H1 (cell line): ENCODE results near the gene DMRTC1B. TPM values are rescaled to one million over a fixed set of nuclear protein-coding genes. Genes with fewer than 3 reads are reported as not detected.
"Not testable (repeated sequence)": the region's sequence is repeated elsewhere in the genome, so short reads cannot be mapped to it uniquely, and the experiment has no call there.

Source experiments
- CTCF ChIA-PET: fragments of 300-600 bp; sonication (Branson Sonifier 250); formaldehyde crosslinking; loops from one replicate; lab custom pipeline; 2021; ENCODE audit not compliant: partially characterized antibody; lab: Charles Lee
- POLR2A ChIA-PET: fragments of 300-600 bp; sonication (Branson Sonifier 250); formaldehyde crosslinking; loops from one replicate; lab custom pipeline; 2021; ENCODE audit warnings: inconsistent platforms; ENCODE audit not compliant: partially characterized antibody; lab: Charles Lee
- DNase-seq, 2 experiments: peaks; one replicate each; pipeline versions ENCODE4 v3.0.0 to v3.0.0-alpha.2; 2010 to 2022; ENCODE audit warnings: low spot score in 2 of 2, low read depth in 1 of 2, mixed read lengths in 1 of 2
- FAIRE-seq: peaks from 2 replicates; lab custom pipeline; 2011; peaks lifted over from hg19 to GRCh38; lab: Jason Lieb, UNC
- H2AFZ ChIP-seq: 2 replicates; pipeline ENCODE4 v1.8.1; 2012; ENCODE audit warnings: low read length, inconsistent platforms
- H2AK5ac ChIP-seq: 2 replicates; pipeline ENCODE4 v1.6.1; 2013; ENCODE audit warnings: low read depth, low read length
- H2BK120ac ChIP-seq: replicated peaks from 2 replicates; pipeline ENCODE3; 2013; ENCODE audit warnings: low read depth, low read length, inconsistent platforms
- H2BK12ac ChIP-seq: 2 replicates; pipeline ENCODE4 v1.6.1; 2013; ENCODE audit warnings: low read depth, low read length
- H2BK15ac ChIP-seq: 2 replicates; pipeline ENCODE4 v1.6.1; 2013; ENCODE audit warnings: low read length
- H2BK20ac ChIP-seq: 2 replicates; pipeline ENCODE4 v1.6.1; 2013; ENCODE audit warnings: low read length
- H2BK5ac ChIP-seq: 2 replicates; pipeline ENCODE4 v1.6.1; 2013; ENCODE audit warnings: low read depth, low read length
- H3K14ac ChIP-seq: 2 replicates; pipeline ENCODE4 v1.6.1; 2013; ENCODE audit warnings: inconsistent platforms; ENCODE audit not compliant: insufficient read length
- H3K18ac ChIP-seq: 2 replicates; pipeline ENCODE4 v1.6.1; 2013; ENCODE audit warnings: low read length; ENCODE audit errors: extremely low read depth
- H3K23ac ChIP-seq: 2 replicates; pipeline ENCODE4 v1.6.1; 2013; ENCODE audit warnings: inconsistent platforms; ENCODE audit not compliant: insufficient read length
- H3K23me2 ChIP-seq: 2 replicates; pipeline ENCODE4 v1.6.1; 2013; ENCODE audit warnings: low read depth, low read length
- H3K27ac ChIP-seq: 2 replicates; pipeline ENCODE4 v1.6.1; 2011; ENCODE audit warnings: low read depth, low read length, inconsistent platforms
- H3K27me3 ChIP-seq, 4 experiments: replicated peaks in 1 of 4; 1 replicate in 1 of 4; 2 replicates in 3 of 4; pipeline versions ENCODE4 v1.6.1 to v1.8.1; 2011 to 2013; ENCODE audit warnings: low read length in 3 of 4, mild to moderate bottlenecking in 3 of 4, inconsistent platforms in 2 of 4, mixed read lengths in 2 of 4, moderate library complexity in 1 of 4; ENCODE audit not compliant: control insufficient read depth in 3 of 4, insufficient read depth in 3 of 4; ENCODE audit errors: extremely low read depth in 1 of 4
- H3K36me3 ChIP-seq, 4 experiments: 2 replicates each; pipeline versions ENCODE4 v1.6.1 to v1.8.1; 2011 to 2013; ENCODE audit warnings: mild to moderate bottlenecking in 4 of 4, low read length in 3 of 4, moderate library complexity in 2 of 4, control low read depth in 1 of 4, inconsistent platforms in 1 of 4; ENCODE audit not compliant: insufficient read depth in 4 of 4, control insufficient read depth in 2 of 4
- H3K4ac ChIP-seq: replicated peaks from 2 replicates; pipeline ENCODE3; 2013; ENCODE audit warnings: low read length, low read depth, mixed read lengths, inconsistent platforms; ENCODE audit not compliant: insufficient read length
- H3K4me1 ChIP-seq, 4 experiments: replicated peaks in 1 of 4; 1 replicate in 1 of 4; 2 replicates in 3 of 4; pipeline versions ENCODE4 v1.6.1 to v1.8.1; 2011 to 2013; ENCODE audit warnings: low read length in 3 of 4, inconsistent platforms in 2 of 4, mixed read lengths in 1 of 4; ENCODE audit not compliant: insufficient read depth in 4 of 4, control insufficient read depth in 3 of 4
- H3K4me2 ChIP-seq, 2 experiments: 2 replicates each; pipeline versions ENCODE4 v1.6.1 to v1.8.1; 2011 to 2013; ENCODE audit warnings: low read depth in 2 of 2, low read length in 2 of 2, control low read depth in 1 of 2, inconsistent platforms in 1 of 2, mild to moderate bottlenecking in 1 of 2; ENCODE audit not compliant: insufficient read depth in 1 of 2
- H3K4me3 ChIP-seq, 4 experiments: fragments of 200-600, 300-600 bp in 1 of 4; sonication (generic), shearing (Covaris generic), sonication (Bioruptor Twin) in 1 of 4; 2 replicates each; pipeline versions ENCODE4 v1.5.1 to v1.8.1; 2011 to 2016; ENCODE audit warnings: low read length in 4 of 4, low read depth in 3 of 4, control low read depth in 2 of 4, inconsistent platforms in 2 of 4, mild to moderate bottlenecking in 2 of 4, mixed read lengths in 1 of 4, moderate library complexity in 1 of 4; ENCODE audit not compliant: insufficient read depth in 2 of 4; ENCODE audit errors: extremely low read depth in 1 of 4
- H3K56ac ChIP-seq: replicated peaks from 2 replicates; pipeline ENCODE3; 2013; ENCODE audit warnings: low read depth, mild to moderate bottlenecking, mixed read lengths, low read length, inconsistent platforms; ENCODE audit not compliant: insufficient read length
- H3K79me1 ChIP-seq: 2 replicates; pipeline ENCODE4 v1.6.1; 2013; ENCODE audit warnings: low read depth, low read length, control low read depth
- H3K79me2 ChIP-seq, 2 experiments: 2 replicates each; pipeline versions ENCODE4 v1.6.1 to v1.8.1; 2012 to 2013; ENCODE audit warnings: low read length in 2 of 2, mild to moderate bottlenecking in 2 of 2, inconsistent platforms in 1 of 2; ENCODE audit not compliant: insufficient read depth in 2 of 2, control insufficient read depth in 1 of 2
- H3K9ac ChIP-seq, 4 experiments: replicated peaks in 1 of 4; 1 replicate in 1 of 4; 2 replicates in 3 of 4; pipeline versions ENCODE4 v1.6.1 to v1.8.1; 2011 to 2013; ENCODE audit warnings: low read depth in 3 of 4, low read length in 3 of 4, control low read depth in 2 of 4, mild to moderate bottlenecking in 2 of 4, moderate library complexity in 2 of 4, inconsistent platforms in 1 of 4; ENCODE audit errors: extremely low read depth in 1 of 4
- H3K9me3 ChIP-seq, 2 experiments: 2 replicates each; pipeline versions ENCODE4 v1.6.1 to v1.8.1; 2012 to 2013; ENCODE audit warnings: mild to moderate bottlenecking in 2 of 2, moderate library complexity in 2 of 2, control low read depth in 1 of 2, inconsistent platforms in 1 of 2, low read depth in 1 of 2, low read length in 1 of 2, mixed read lengths in 1 of 2; ENCODE audit not compliant: insufficient read depth in 2 of 2
- H4K20me1 ChIP-seq, 2 experiments: replicated peaks in 1 of 2; 2 replicates each; pipeline versions ENCODE3 to v1.8.1; 2011 to 2013; ENCODE audit warnings: inconsistent platforms in 2 of 2, low read length in 2 of 2, mild to moderate bottlenecking in 1 of 2; ENCODE audit not compliant: insufficient read depth in 2 of 2, control insufficient read depth in 1 of 2
- H4K5ac ChIP-seq: 2 replicates; pipeline ENCODE4 v1.6.1; 2013; ENCODE audit warnings: low read length, low read depth, mixed read lengths, inconsistent platforms; ENCODE audit not compliant: insufficient read length
- H4K8ac ChIP-seq: 2 replicates; pipeline ENCODE4 v1.8.0; 2013; ENCODE audit warnings: mild to moderate bottlenecking, moderate library complexity, low read length, inconsistent platforms; ENCODE audit not compliant: insufficient read depth; ENCODE audit errors: extremely low read depth
- H4K91ac ChIP-seq: replicated peaks from 2 replicates; pipeline ENCODE3; 2013; ENCODE audit warnings: low read length, mixed read lengths, inconsistent platforms; ENCODE audit not compliant: insufficient read length
- WGBS, 2 experiments: shearing (Covaris generic) in 1 of 2; methylation state at CpG; one replicate each; pipeline versions ENCODE4 v1.1.6 to v1.1.7; 2013 to 2015; ENCODE audit warnings: low lambda C conversion rate in 2 of 2, mixed read lengths in 2 of 2, inconsistent platforms in 1 of 2, low coverage in 1 of 2, missing lambda C conversion rate in 1 of 2; ENCODE audit not compliant: insufficient replicate concordance in 2 of 2, insufficient coverage in 1 of 2, insufficient read length in 1 of 2; ENCODE audit errors: extremely low coverage in 1 of 2, missing lambda C conversion rate in 1 of 2; 5-methylcytosine and 5-hydroxymethylcytosine counted together
- polyA plus RNA-seq, 7 experiments: library from polyadenylated mRNA; depleted of rRNA in 3 of 7; stranded (reverse) in 5 of 7; unstranded in 2 of 7; fragments of >200 nt in 5 of 7; fragments of 200-250 nt in 2 of 7; gene quantifications; 1 replicate in 5 of 7; 2 replicates in 1 of 7; 4 replicates in 1 of 7; pipeline versions ENCODE4 v1.2.1 to v1.2.3, GENCODE V29; 2011 to 2013; ENCODE audit warnings: missing spikeins in 2 of 7, mixed read lengths in 2 of 7
- total RNA-seq: library from RNA; stranded (reverse); fragmentation: NEBNext Ultra II Directional; extraction: Animal tissue kit (Norgen Biotek cat#: 25700); gene quantifications from 2 replicates; pipeline ENCODE4 v1.2.1, GENCODE V29; 2021

Gene DMRTC1B
- total and polyA plus RNA-seq, 2 of the 8 experiments (the other 6 are each of a cell fraction or from before 2014, with no cell fraction given), result not detected

GRCh38 chrX:72733636-72734035, 43.1 kb upstream of the DMRTC1B start:
- H2BK20ac ChIP-seq, H3K18ac ChIP-seq, H2BK120ac ChIP-seq, H3K9ac ChIP-seq, H4K20me1 ChIP-seq, H3K9me3 ChIP-seq, H4K8ac ChIP-seq, H4K91ac ChIP-seq, H3K4me1 ChIP-seq, H2BK12ac ChIP-seq, H3K27ac ChIP-seq, H3K4ac ChIP-seq, H3K4me2 ChIP-seq, H3K79me2 ChIP-seq, H2AFZ ChIP-seq, POLR2A ChIA-PET, H4K5ac ChIP-seq, H2BK15ac ChIP-seq, H3K27me3 ChIP-seq, DNase-seq, H2BK5ac ChIP-seq, H3K23me2 ChIP-seq, FAIRE-seq, H3K23ac ChIP-seq, H2AK5ac ChIP-seq, H3K14ac ChIP-seq, CTCF ChIA-PET, H3K4me3 ChIP-seq, H3K79me1 ChIP-seq, H3K36me3 ChIP-seq, H3K56ac ChIP-seq: not testable (repeated sequence)
- WGBS, 2 experiments, result 83% methylated on average over 6 of the region's 8 CpGs; no CpG with 5 or more reads in 1 of the 2 experiments
